GM23338 (cell line): ENCODE measurements around the gene CNTNAP2.
"Not testable (repeated sequence)": the region's sequence is repeated elsewhere in the genome, so short reads cannot be mapped to it uniquely, and the experiment has no call there.

Experiments
- CREB1 ChIP-seq: fragments of 250-450 bp; sonication (Bioruptor Pico); IDR thresholded peaks from 2 replicates; pipeline ENCODE4 v1.5.0; 2020; ENCODE audit warnings: low read depth, mild to moderate bottlenecking, moderate library complexity
- CTCF ChIP-seq, 2 experiments: fragments of 200-600 bp in 1 of 2; sonication (generic) in 1 of 2; conservative IDR thresholded peaks; 2 replicates each; pipeline versions ENCODE4 v1.5.1 to v1.6.1; 2016 to 2017; ENCODE audit warnings: antibody characterized with exemption in 2 of 2, low read depth in 2 of 2, mild to moderate bottlenecking in 2 of 2, moderate library complexity in 1 of 2
- ETS1 ChIP-seq: IDR thresholded peaks from 2 replicates; pipeline ENCODE4 v1.6.1; 2016; ENCODE audit warnings: antibody characterized with exemption
- EZH2 ChIP-seq: fragments of 200-600 bp; sonication (generic); IDR thresholded peaks from one replicate; pipeline ENCODE4 v1.8.0; 2017; ENCODE audit warnings: antibody characterized with exemption, mild to moderate bottlenecking, low read depth; ENCODE audit not compliant: unreplicated experiment
- EZH2phosphoT487 ChIP-seq: fragments of 200-600 bp; sonication (generic); IDR thresholded peaks from one replicate; pipeline ENCODE4 v1.8.1; 2018; ENCODE audit warnings: antibody characterized with exemption; ENCODE audit not compliant: unreplicated experiment
- NANOG ChIP-seq: IDR thresholded peaks from 2 replicates; pipeline ENCODE4 v1.6.1; 2016; ENCODE audit warnings: antibody characterized with exemption, borderline replicate concordance
- POLR2AphosphoS5 ChIP-seq: IDR thresholded peaks from 2 replicates; pipeline ENCODE4 v1.6.1; 2016; ENCODE audit warnings: antibody characterized with exemption, low read depth
- REST ChIP-seq: IDR thresholded peaks from one replicate; pipeline ENCODE4 v1.6.1; 2018; ENCODE audit warnings: antibody characterized with exemption; ENCODE audit not compliant: unreplicated experiment
- STAT1 ChIP-seq: IDR thresholded peaks from one replicate; pipeline ENCODE4 v1.6.1; 2016; ENCODE audit warnings: antibody characterized with exemption; ENCODE audit not compliant: unreplicated experiment

GRCh38 chr7:147598687-147599086 lies 1482.1 kb downstream of the CNTNAP2 start:
- not testable (repeated sequence) for TF ChIP-seq EZH2; POLR2AphosphoS5; REST; EZH2phosphoT487; CREB1 (CRISPR knock-in tag); ETS1; STAT1; NANOG
- TF ChIP-seq CTCF (conservative IDR thresholded peaks at IDR 0.05; ENCODE audit: low read depth in 2 of 2) = peak; percentile 48 to 51
